Activated CD4-positive, alpha-beta T cell treated with anti-CD3 and anti-CD28 coated beads, Interleukin-2, amount 50 U/mL, for 1 hour (primary cell): ENCODE results near the gene CLDN9.

Experiments used
- DNase-seq: peaks from one replicate; pipeline ENCODE4 v3.0.0-alpha.2; 2020

Gene CLDN9

GRCh38 chr16:3012828-3013420, at the start of gene CLDN9:
Gene CLDN9 (plus strand): TSS chr16:3012923. CDS start chr16:3013363, 440 bp downstream.
- no peak for DNase-seq

GRCh38 chr16:2963074-2963722, 49.5 kb upstream of the CLDN9 start:
- DNase-seq: no peak

GRCh38 chr16:2963723-2964474, 48.8 kb upstream of the CLDN9 start, which contains the start of gene KREMEN2:
Gene KREMEN2 (plus strand): TSS chr16:2964275. CDS start chr16:2964521, 246 bp downstream.
- no peak for DNase-seq

- DNase-seq: peak; percentile 53
Observed at GRCh38 chr16:2964475-2965336, 48.0 kb upstream of the CLDN9 start.

GRCh38 chr16:2966043-2966807, 46.5 kb upstream of the CLDN9 start:
- DNase-seq: no peak

GRCh38 chr16:2966808-2967191, 45.9 kb upstream of the CLDN9 start:
- DNase-seq: no peak

GRCh38 chr16:2967211-2967631, 45.5 kb upstream of the CLDN9 start:
- no peak for DNase-seq

GRCh38 chr16:2967721-2968161, 45.0 kb upstream of the CLDN9 start:
- DNase-seq: no peak

GRCh38 chr16:2968368-2968737, 44.4 kb upstream of the CLDN9 start:
- no peak for DNase-seq

GRCh38 chr16:2968738-2969544, 43.8 kb upstream of the CLDN9 start, which contains the start of gene PAQR4:
Gene PAQR4 (plus strand): TSS chr16:2969348. CDS start chr16:2969675, 327 bp downstream.
- DNase-seq: peak; percentile 68

- peak; percentile 60 for DNase-seq
Observed at GRCh38 chr16:2969545-2970521, 42.9 kb upstream of the CLDN9 start.

GRCh38 chr16:2970563-2970962, 42.2 kb upstream of the CLDN9 start:
- no peak for DNase-seq

- no peak for DNase-seq
Observed at GRCh38 chr16:2971134-2971984, 41.4 kb upstream of the CLDN9 start.

- DNase-seq: no peak
Observed at GRCh38 chr16:2971985-2972784, 40.5 kb upstream of the CLDN9 start.

- no peak for DNase-seq
Observed at GRCh38 chr16:2973093-2973492, 39.6 kb upstream of the CLDN9 start.

GRCh38 chr16:2973605-2974318, 39.0 kb upstream of the CLDN9 start:
- no peak for DNase-seq

- DNase-seq: no peak
Observed at GRCh38 chr16:2974319-2975056, 38.2 kb upstream of the CLDN9 start.
